Right renal cortex interstitium (tissue), 3 donors: ENCODE data around the gene LRRC73. TPM values are rescaled to one million over a fixed set of nuclear protein-coding genes. Genes with fewer than 3 reads are reported as not detected.
A peak's percentile ranks its signal among the peaks of the same experiment; 100 is the strongest.
"Not testable (repeated sequence)": the region's sequence is repeated elsewhere in the genome, so short reads cannot be mapped to it uniquely, and the experiment has no call there.

Source experiments
- DNase-seq, 3 donors: peaks; one replicate each; pipeline ENCODE4 v3.0.0-alpha.2; 2013; ENCODE audit warnings: low read depth in 3 of 3, low spot score in 2 of 3
- polyA plus RNA-seq, 3 donors: library from polyadenylated mRNA; unstranded; fragments of 120-200 nt; gene quantifications; one replicate each; pipeline ENCODE4 v1.2.1, GENCODE V29; 2013; ENCODE audit not compliant: insufficient read length in 3 of 3

The LRRC73 gene
- polyA plus RNA-seq, 3 donors = 0.86 to 1.1 (median 1.0) TPM

DNA sequence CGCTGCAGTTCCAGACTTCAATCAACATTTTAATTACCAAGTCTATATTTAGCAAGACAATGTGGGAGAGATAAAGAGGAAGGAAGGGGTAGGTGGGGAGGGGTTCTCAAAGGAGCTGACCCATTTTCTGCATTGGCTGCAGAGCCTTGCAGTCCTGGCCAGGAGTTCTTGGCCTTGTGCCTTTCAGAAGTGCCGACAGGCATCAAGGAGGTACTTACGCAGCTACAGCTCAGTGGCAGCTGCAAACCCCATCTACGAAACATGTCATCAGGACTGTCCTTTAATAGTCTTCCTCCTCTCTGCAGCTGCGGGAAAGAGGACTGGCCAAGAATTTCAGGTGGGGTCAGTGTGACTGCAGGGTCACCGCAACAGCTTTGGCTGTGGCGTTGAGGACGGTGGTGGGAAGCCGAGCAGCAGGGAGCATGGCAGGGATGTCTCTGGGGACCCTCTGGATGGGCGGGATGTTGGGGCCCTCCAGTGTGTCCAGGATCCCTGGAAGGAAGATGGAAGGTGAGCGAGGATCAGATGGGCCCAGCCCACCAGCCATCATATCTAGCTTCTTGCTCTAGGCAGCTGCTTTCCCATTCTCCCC lies 1.8 kb upstream of the LRRC73 start:
- no peak for DNase-seq

DNA sequence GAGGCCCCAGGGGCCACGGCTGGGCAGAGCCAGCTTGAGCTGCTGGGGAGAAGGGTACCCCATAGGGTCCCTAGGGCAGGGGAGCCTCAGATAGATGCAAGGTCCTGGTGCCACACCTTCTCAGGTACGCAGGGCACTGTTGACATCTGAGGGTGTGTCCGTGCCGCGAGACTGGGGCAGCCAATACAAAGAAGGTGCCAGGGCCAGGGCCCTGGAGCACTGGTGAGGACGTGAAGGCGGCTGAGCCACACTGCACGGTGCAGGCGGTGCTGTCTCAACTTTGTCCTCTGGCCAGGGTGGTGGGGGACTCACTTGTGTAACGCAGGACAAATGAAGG lies 649 bp upstream of the LRRC73 start:
- no peak for DNase-seq

DNA sequence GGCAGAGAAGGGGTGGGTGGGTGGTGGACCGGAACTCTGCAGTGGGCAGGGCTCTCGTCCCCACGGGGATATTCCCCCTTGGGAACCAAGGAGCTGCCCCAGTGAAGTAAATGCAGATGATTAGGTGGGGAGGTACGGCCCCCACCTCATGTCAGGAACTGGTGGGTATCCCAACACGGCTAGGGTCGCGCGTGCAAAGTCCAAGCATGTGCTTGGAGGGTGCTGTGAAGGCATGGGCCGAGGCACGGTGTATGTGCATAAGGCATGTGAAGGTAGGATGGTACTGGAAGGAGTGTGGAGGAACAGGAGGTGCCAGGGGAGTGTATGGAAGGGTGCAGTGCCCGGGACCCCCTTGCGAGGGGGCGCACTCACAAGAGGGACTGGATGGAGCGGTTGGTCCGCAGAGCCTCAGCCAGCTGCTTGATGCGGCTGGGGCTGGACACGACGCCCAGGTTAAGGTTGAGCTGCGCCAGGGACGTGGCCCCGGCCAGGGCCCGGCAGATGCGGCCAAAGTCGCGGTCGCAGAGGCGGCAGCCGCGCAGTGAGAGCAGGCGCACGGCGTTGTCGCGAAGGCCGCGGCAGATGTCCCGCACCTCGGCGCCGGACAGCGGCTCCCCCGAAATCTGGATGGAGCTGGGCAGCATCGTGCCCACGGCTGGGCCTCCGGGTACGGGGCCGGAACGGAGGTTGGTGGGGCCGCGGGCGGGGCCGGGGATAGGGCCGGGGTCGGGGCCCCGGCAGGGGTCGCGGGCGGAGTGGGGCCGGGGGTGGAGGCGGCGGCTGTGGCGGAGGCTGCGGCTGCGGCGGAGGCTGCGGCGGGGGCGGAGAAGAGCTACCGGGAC lies 783 bp downstream of the LRRC73 start:
- DNase-seq = no peak

DNA sequence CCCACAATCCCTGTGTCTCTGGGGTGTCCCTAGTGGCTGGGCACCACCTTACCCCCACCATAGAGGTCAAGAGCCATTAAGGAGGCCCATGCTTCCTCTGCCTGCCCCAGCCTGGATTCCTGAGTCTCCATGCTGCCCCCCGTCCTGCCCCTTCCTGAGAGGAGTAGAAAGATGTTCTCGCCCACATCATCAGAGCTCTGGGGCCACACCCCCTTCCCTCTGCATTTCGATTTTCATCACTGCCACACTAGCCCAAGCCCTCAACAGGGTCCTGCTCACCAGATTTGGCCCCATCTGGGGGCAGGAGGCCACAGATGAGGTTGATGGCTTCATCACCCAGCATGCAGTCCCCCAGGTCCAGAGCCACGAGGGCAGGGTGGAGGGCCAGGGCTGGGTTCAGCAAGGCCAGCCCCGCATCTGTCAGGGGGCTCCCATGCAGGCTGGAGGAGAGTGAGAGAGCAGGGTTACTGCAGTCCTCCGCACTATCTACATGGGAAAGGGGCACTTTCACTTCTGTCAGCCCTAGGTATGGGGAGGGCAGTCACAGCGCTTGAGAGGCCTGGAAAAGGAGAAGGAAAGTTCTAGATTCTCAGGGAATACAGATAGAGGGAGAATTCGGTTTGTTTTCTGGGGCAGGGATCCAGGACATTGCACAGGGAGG lies 1.5 kb downstream of the LRRC73 start:
- no peak for DNase-seq

DNA sequence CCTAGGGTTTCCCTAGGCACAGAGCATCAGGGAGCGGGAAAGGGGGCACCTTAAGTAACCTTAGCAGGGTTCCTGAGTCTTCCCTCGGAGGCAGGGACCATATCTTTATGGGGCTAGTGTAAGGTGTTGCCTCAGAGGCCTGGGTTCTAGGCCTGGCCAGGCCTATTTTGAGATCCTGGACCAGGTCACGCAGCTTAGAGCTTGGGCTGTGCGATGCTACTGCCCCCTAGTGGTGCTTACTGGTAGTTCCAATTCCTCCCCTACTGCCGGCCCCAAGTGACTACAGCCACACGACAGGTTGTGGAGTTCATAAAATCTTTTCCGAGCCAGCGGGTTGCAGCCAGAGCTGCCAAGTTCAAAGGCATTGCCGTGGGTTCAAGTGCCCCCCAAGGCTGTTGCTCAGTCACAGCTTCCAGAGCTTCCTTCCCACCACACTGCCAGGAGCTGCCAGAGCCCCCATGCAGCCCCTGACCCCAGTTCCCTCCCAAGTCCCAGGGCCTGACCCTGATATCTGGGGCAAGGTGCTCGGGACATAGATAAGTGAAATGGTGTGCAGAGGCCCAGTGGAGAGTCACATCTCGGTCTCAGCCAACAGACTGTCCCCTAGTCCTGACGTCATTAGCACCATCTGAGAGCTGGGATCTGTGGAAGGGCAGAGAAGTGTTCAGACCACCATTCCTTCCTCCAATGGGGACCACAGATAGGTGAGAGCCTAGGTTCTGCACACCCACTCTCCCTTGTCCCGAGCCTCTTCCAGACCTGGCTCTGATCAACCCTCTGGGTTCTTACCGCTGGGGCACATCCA lies 3.3 kb downstream of the LRRC73 start:
- DNase-seq = peak; percentile 69 to 83 (median 81)

DNA sequence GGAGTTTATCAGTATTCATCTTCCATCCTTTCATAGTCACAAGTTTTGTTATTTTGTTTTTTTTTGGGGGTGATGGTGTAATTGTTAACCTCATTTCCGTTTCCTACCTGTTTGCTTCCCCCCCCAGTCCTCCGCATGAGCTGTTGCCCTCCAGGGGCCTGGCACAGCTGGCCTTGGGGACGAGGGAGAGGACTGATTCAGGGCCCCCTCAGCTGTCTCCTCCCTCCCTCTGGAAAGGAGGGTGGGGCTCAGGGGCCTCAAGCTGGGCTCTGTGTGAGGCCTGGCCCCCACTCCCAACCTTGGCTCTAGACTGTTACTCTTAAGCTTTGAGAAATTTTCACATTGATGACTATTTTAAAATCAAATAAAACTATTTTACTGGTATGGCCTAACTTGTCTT lies 4.0 kb downstream of the LRRC73 start:
- no peak for DNase-seq

DNA sequence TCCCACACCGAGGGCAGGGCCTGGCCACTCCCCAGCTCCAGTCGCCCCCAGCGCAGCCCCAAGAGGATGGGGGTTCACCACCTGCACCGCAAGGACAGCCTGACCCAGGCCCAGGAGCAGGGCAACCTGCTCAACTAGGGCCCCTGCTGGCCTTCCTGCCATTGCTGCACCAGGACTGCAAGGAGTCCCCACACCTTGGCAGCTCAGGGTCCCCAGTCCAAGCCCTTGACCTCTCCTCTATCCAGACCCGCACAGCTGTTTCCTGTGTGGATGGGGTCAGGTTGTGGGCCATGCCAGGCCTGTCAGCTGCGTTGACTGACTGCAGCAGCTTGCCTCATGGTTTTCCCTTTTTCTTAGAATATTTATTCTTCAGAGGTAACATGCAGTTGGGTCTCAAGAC lies 4.4 kb downstream of the LRRC73 start:
- DNase-seq = no peak

DNA sequence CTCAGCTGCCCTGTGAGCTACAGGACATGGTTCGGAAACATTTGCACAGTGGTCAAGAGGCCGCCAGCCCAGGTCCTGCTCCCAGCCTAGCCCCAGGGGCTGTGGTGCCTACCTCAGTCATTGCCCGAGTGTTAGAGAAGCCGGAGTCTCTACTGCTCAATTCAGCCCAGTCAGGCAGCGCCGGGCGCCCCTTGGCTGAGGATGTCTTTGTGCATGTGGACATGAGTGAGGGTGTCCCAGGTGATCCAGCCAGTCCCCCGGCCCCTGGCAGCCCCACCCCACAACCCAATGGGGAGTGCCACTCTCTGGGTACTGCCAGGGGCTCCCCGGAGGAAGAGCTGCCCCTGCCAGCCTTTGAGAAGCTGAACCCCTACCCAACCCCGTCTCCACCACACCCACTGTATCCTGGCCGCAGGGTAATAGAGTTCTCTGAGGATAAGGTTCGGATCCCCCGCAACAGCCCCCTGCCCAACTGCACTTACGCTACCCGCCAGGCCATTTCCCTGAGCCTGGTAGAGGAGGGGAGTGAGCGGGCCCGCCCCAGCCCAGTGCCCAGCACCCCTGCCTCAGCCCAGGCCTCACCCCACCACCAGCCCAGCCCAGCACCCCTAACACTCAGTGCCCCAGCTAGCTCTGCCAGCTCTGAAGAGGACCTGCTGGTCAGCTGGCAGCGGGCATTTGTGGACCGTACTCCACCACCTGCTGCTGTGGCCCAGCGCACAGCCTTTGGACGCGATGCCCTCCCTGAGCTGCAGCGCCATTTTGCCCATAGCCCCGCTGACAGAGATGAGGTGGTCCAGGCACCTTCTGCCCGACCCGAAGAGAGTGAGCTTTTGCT lies 5.2 kb downstream of the LRRC73 start:
- no peak for DNase-seq

DNA sequence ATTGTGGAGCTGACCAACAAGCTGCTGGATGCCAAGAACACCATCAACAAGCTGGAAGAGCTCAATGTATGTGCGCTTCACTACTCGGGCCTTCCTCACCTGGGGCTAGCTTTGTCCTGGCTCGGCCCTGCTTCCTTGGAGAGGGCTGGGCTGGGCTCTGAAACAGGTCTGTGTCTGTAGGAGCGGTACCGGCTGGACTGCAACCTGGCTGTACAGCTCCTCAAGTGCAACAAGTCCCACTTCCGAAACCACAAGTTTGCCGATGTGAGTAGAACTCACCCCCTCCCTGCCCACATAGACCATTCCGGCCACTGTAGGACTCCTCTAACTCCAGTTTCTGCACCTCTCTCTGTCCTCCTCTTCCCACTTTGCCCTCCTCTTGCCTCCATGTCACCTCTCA lies 6.7 kb downstream of the LRRC73 start:
- DNase-seq = no peak

DNA sequence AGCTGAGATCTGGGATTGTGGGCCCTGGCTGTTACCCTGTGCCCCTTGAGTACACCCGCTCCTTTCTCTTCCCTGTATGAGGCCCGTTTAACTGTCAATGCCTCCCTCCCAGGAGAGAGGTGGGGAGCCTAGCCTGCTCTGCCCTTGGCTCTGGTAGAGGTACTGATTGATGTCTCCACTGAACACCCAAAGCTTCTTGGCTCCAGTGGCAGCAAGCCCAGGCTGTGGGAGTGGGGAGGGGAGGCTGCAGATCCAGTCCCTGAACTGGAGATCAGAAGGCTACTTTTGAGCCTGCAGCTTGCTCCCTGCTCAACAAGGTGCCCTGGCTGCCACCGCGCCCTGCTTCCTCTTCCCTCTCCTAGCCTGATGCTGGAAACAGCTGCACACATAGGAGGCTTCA lies 7.5 kb downstream of the LRRC73 start:
- DNase-seq = no peak

DNA sequence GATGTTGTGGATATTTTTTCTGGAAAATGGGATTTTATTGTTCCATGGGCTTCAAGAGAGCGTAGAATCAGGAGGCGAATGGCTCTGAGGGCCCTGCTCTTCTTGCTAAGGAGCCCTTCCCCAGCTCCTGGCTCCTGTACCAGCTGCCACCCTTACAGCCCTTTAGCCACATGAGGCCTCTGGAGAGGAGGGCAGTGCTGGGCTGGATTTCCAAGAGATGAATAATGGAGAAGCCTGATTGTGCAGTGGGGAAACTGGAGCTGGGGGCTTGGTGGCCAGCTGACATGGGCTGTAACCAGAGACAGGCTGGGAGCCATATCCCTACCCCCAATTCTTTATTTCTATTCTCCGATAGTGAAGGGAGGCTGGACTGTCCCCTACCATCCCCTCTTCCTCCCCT lies 9.2 kb downstream of the LRRC73 start:
- no peak for DNase-seq

DNA sequence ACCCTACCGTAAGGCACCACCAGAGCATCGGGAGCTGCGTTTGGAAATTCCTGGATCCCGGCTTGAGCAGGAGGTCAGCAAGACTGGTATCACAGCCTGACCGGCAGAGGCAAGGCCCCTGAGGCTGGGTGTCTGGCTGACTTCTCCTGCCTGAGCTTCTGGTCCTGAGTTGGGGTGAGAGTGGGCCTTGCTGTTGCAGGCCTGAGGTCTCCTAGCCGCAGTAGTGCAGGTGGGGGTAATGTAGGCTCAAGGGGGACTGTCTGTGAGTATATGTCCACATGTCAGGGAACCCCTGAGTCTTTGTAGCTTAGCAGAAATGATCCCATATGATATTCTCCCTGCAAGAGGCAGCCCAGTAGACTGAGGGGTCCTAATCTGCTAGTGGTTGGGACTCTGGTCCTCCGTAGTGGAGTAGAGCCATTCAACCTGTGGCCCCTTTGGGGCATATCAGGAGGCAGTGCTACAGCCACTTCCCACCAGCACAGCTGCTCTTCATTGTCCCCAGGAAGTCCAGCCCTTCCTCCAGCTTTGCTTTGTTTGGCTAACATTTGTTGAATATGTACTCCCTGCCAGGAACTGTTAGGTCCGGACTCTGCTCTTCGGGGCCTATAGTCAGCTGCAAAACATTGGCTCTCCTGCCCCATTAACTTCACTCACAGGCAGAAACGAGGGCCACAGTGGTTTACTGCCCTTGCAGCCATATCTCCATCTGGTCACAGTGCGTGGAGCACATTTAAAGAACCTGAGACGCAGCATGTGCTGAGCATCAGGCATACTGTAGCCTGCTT lies 10.9 kb downstream of the LRRC73 start:
- no peak for DNase-seq

DNA sequence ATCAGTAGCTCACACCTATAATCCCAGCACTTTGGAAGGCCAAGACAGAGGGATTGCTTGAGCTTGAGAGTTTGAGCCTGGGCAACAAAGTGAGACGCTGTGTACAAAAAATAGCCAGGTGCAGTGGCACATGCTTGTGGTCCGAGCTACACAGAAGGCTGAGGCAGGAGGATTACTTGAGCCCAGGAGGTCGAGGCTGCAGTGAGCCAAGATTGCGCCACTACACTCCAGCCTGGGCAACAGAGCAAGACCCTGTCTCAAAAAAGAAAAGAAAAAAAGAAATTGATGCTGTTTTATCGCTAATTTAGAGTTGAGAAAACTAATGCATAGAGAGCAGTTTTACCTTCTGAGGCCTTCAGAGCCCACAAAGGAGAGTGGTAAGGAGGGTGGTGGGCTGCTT lies 11.9 kb downstream of the LRRC73 start:
- DNase-seq = not testable (repeated sequence)

DNA sequence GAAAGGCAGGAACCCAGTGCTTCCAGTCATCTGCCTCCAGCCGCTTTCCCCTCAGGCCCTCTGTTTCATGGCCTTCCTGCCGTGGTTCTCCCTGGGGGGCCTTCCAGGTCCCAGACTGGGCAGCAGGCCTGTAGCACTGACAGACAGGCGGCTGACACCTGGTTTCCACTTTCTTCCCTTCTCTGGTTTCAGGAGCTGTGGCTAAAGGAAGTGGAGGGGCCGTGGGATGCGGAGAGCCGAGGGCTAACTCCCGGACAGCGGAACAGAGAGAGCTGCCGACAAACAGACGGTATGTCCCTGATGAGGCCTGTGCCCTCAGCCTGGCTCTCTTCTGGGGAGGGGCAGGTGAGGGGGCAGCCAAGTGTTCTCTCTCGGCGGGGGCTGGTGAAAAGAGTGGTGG lies 12.5 kb downstream of the LRRC73 start:
- no peak for DNase-seq

DNA sequence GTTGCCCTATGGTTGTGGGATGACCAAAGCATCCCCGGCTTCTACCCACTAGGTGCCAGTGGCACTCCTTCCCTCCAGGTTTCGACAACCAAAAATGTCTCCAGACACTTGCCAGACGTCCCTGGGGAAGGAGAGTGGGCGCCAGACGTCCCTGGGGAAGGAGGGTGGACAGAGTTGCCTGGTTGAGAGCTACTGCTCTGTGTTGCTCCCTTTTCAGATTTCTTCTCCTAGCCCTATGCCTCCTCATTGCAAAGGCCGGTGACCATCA lies 13.1 kb downstream of the LRRC73 start:
- no peak for DNase-seq

DNA sequence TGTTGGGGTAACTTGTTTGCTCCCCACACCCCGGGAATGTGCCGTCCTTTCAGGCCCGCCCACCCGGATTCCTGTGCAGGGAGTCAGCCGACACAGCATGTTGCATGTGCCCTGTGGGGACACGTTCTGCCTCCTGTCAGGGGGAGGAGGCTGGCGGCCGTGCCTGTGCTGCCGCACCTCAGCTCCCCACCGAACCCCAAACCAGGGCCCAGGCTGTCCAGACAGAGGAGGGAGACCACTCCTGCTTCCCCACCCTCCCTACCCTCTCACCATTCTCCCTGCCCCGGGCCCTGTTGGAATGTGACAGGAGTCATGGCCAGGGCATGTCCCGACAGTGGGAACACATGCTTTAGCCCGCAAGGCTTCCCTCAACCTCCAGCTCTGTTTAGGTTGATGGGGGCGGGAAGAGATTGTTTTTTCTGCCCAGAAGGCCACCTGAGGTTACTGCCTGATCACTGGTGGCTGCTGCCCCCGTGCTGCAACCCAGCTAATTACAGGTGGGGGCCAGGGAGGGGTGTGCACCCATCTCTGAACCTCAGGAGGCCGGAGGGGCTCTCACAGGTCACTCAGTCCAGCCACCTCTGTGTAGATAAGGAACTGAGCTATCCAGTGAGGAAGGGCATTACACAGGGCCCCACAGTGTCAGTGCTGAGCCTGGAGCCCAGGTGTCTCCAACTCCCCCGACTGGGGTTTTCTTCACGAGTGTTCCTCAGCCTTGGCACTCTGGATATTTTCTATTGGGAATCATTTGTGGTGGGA lies 13.6 kb downstream of the LRRC73 start:
- no peak for DNase-seq

DNA sequence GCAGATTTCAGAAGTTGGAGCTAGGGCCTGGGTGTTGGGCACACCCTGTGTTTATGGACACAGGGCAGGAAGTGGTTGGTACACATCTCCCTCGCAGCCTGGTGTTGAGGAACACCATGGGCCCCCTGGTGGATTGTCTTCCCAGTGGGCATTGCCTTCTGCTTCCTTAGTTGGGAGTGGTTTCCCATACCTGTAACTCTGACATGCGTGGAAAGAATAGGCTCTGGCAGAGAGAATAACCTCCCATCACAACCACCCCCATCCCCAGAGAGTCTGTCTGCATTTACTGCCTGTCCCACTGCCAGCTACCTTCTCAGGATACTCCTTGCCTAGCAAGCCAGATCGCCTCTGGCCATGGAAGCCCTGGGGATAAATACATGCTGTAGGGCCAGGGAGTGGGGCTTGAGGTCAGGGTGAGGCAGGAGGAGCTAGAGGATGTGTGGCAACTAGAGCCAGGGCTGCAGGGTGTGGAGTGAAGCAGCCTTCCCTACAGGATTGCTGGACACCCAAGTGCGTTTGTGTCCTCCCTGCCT lies 14.7 kb downstream of the LRRC73 start:
- DNase-seq = no peak

DNA sequence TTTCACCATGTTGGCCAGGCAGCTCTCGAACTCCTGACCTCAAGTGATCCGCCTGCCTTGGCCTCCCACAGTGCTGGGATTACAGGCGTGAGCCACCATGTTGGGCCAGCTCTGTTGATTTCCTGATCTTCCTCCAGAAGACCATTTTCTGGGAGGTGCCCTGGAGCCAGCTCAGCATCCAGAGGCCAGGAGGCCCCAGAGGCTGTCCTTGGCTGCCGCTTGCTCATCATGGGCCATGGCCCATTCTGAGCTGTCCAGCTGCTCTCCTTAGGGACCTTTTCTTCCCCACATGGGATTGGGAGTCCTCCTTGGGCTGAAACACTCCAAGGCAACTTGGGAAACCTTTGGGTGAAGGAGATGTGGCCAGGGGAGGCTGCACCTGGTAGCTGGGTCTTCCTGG lies 15.4 kb downstream of the LRRC73 start:
- DNase-seq = no peak

DNA sequence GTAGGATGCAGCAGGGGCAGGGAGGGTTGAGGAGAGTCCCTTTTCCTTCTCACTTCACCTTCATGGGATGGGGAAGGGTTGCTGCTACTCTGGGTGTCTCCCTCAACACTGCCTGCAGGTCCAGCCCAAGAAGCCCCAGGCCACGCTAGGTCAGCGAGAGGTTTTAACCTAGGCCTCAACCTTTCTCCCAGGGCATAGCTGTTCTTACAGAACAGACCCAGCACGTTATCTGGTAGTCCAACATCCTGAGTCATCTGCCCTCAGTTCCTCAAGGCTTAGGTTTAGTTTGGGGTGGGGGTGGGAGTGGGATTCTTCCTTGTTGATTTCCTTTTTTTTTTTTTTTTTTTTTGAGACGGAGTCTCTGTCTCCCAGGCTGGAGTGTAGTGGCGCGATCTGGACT lies 15.8 kb downstream of the LRRC73 start:
- no peak for DNase-seq
